WTC11 (cell line): ENCODE measurements around the gene ACBD6. TPM values are rescaled to one million over a fixed set of nuclear protein-coding genes. Genes with fewer than 3 reads are reported as not detected.

Source experiments
- FOXJ3 ChIP-seq: sonication (generic); formaldehyde crosslinking; IDR thresholded peaks from 2 replicates; pipeline ENCODE4 v1.9.0; 2021; ENCODE audit warnings: missing genetic modification reagents, mild to moderate bottlenecking, borderline replicate concordance
- FOXK1 ChIP-seq: sonication (generic); formaldehyde crosslinking; IDR thresholded peaks from 2 replicates; pipeline ENCODE4 v1.8.0; 2022; ENCODE audit warnings: mild to moderate bottlenecking, moderate library complexity, missing genetic modification reagents
- FOXP1 ChIP-seq: sonication (generic); formaldehyde crosslinking; IDR thresholded peaks from 2 replicates; pipeline ENCODE4 v1.8.0; 2022; ENCODE audit warnings: missing genetic modification reagents, mild to moderate bottlenecking, moderate library complexity, borderline replicate concordance
- HMGA2 ChIP-seq: fragments of 250-450 bp; sonication (Bioruptor Pico); IDR thresholded peaks from 2 replicates; pipeline ENCODE4 v1.4.0; 2021; ENCODE audit warnings: mild to moderate bottlenecking, moderate library complexity
- NFE2L1 ChIP-seq: sonication (generic); formaldehyde crosslinking; IDR thresholded peaks from 2 replicates; pipeline ENCODE4 v1.8.1; 2023; ENCODE audit warnings: missing genetic modification reagents
- NFYB ChIP-seq: sonication (generic); formaldehyde crosslinking; conservative IDR thresholded peaks from 2 replicates; pipeline ENCODE4 v1.8.0; 2022; ENCODE audit warnings: low read depth, missing genetic modification reagents
- RELA ChIP-seq: sonication (generic); formaldehyde crosslinking; IDR thresholded peaks from 2 replicates; pipeline ENCODE4 v1.8.1; 2022; ENCODE audit warnings: missing genetic modification reagents, mild to moderate bottlenecking, borderline replicate concordance
- SMAD4 ChIP-seq: sonication (generic); formaldehyde crosslinking; IDR thresholded peaks from 2 replicates; pipeline ENCODE4 v1.8.0; 2022; ENCODE audit warnings: mild to moderate bottlenecking, missing genetic modification reagents
- TEAD1 ChIP-seq: sonication (generic); formaldehyde crosslinking; IDR thresholded peaks from 2 replicates; pipeline ENCODE4 v1.8.0; 2022; ENCODE audit warnings: mild to moderate bottlenecking, missing genetic modification reagents
- ZBTB21 ChIP-seq: sonication (generic); formaldehyde crosslinking; IDR thresholded peaks from 2 replicates; pipeline ENCODE4 v1.8.1; 2023; ENCODE audit warnings: mild to moderate bottlenecking, missing genetic modification reagents, borderline replicate concordance
- ZNF138 ChIP-seq: sonication (generic); formaldehyde crosslinking; conservative IDR thresholded peaks from 2 replicates; pipeline ENCODE4 v1.8.1; 2022; ENCODE audit warnings: mild to moderate bottlenecking, moderate library complexity, missing genetic modification reagents
- ZNF263 ChIP-seq: sonication (generic); formaldehyde crosslinking; IDR thresholded peaks from 2 replicates; pipeline ENCODE4 v1.8.1; 2022; ENCODE audit warnings: low read depth, mild to moderate bottlenecking, moderate library complexity, missing genetic modification reagents
- ZNF317 ChIP-seq: sonication (generic); formaldehyde crosslinking; IDR thresholded peaks from 2 replicates; pipeline ENCODE4 v1.8.1; 2023; ENCODE audit warnings: low read depth, mild to moderate bottlenecking, moderate library complexity, missing genetic modification reagents, borderline replicate concordance
- total RNA-seq: library from RNA; stranded (reverse); gene quantifications from 3 replicates; pipeline ENCODE4 v1.2.3, GENCODE V29; 2021
- TF ChIP-seq, protein P1 (sequence below): sonication (generic); formaldehyde crosslinking; IDR thresholded peaks from 2 replicates; pipeline ENCODE4 v1.8.0; 2023; ENCODE audit warnings: mild to moderate bottlenecking, missing genetic modification reagents
- TF ChIP-seq, protein P2 (sequence below): sonication (generic); formaldehyde crosslinking; IDR thresholded peaks from 2 replicates; pipeline ENCODE4 v1.8.0; 2022; ENCODE audit warnings: mild to moderate bottlenecking, missing genetic modification reagents
- TF ChIP-seq, protein P3 (sequence below): sonication (generic); formaldehyde crosslinking; IDR thresholded peaks from 2 replicates; pipeline ENCODE4 v1.8.1; 2023; ENCODE audit warnings: mild to moderate bottlenecking, missing genetic modification reagents
- TF ChIP-seq, protein P4 (sequence below): sonication (generic); formaldehyde crosslinking; IDR thresholded peaks from 2 replicates; pipeline ENCODE4 v1.8.1; 2022; ENCODE audit warnings: missing genetic modification reagents, borderline replicate concordance
- TF ChIP-seq, protein P5 (sequence below): sonication (generic); formaldehyde crosslinking; IDR thresholded peaks from 2 replicates; pipeline ENCODE4 v1.8.1; 2023; ENCODE audit warnings: mild to moderate bottlenecking, moderate library complexity, missing genetic modification reagents
- TF ChIP-seq, protein P6 (sequence below): sonication (generic); formaldehyde crosslinking; IDR thresholded peaks from 2 replicates; pipeline ENCODE4 v1.8.0; 2022; ENCODE audit warnings: mild to moderate bottlenecking, missing genetic modification reagents
- TF ChIP-seq, protein P7 (sequence below): sonication (generic); formaldehyde crosslinking; IDR thresholded peaks from 2 replicates; pipeline ENCODE4 v1.8.0; 2023; ENCODE audit warnings: missing genetic modification reagents, mild to moderate bottlenecking, borderline replicate concordance
- TF ChIP-seq, protein P8 (sequence below): sonication (generic); formaldehyde crosslinking; conservative IDR thresholded peaks from 2 replicates; pipeline ENCODE4 v1.8.1; 2022; ENCODE audit warnings: mild to moderate bottlenecking, missing genetic modification reagents

ACBD6 gene
- total RNA-seq, 1 experiment from 2014 or later, result 53.5 TPM

DNA sequence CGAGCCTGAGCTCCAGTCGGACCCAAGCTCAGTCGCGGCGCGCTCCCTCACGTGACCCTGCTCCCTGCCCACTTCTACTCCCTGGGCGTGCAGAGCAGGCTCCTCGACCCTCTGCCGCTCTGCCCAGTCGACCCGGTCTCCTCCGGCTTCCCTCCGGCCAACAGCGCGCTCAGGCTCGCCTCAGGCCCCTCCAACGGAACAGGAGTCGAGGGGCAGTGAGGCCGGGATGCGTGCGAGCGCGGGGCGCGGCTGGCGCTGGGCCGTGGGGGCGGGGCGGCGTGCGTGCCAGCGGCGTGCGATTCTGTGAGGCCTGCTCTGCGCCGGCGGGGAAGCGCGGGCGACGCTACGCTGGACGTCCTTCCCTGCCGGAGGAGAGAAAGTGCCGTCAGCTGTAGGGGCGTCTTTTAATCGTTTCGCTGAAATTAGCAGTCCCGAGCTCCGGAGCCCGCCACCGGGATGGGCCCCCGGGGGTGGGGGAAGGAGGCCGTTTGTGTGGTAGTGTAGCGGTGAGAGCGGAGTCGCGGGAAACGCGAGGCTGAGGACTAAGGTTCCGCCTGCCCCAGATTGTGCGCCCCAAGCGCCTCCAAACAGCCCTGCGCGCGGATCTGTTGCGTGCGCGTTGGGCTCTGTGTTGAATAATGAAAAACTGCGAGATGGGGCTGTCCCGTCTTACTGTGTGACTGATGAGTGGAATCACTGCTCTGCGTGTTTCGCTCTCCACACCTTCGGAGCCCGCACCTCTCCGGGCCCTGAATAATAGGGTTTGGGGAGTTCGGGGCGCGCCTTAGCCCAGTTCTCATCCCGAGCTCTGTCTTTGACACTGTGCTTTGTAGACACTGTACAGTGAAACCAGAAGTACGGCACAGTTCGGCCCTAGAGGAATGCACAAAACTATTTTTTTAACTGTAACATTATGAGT lies at the start of gene ACBD6 (continued):
- TF ChIP-seq, protein P1, sequence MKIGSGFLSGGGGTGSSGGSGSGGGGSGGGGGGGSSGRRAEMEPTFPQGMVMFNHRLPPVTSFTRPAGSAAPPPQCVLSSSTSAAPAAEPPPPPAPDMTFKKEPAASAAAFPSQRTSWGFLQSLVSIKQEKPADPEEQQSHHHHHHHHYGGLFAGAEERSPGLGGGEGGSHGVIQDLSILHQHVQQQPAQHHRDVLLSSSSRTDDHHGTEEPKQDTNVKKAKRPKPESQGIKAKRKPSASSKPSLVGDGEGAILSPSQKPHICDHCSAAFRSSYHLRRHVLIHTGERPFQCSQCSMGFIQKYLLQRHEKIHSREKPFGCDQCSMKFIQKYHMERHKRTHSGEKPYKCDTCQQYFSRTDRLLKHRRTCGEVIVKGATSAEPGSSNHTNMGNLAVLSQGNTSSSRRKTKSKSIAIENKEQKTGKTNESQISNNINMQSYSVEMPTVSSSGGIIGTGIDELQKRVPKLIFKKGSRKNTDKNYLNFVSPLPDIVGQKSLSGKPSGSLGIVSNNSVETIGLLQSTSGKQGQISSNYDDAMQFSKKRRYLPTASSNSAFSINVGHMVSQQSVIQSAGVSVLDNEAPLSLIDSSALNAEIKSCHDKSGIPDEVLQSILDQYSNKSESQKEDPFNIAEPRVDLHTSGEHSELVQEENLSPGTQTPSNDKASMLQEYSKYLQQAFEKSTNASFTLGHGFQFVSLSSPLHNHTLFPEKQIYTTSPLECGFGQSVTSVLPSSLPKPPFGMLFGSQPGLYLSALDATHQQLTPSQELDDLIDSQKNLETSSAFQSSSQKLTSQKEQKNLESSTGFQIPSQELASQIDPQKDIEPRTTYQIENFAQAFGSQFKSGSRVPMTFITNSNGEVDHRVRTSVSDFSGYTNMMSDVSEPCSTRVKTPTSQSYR (CRISPR knock-in tag), result no peak; the same call in 1 of the 2 replicates
- TF ChIP-seq ZBTB21 (CRISPR knock-in tag) (0 out of 2 replicates have a peak, but pooled peaks have one; percentile 86), NFYB (peak; percentile 57), FOXP1 (CRISPR knock-in tag) (peak; percentile 99), FOXJ3 (CRISPR knock-in tag) (no peak), FOXK1 (peak; percentile 97), ZNF138 (CRISPR knock-in tag) (no peak; the same call in 1 of the 2 replicates), ZNF317 (CRISPR knock-in tag) (peak; percentile 23; the same call in 1 of the 2 replicates), HMGA2 (CRISPR knock-in tag) (no peak), TEAD1 (CRISPR knock-in tag) (peak; percentile 97), SMAD4 (CRISPR knock-in tag) (no peak), RELA (CRISPR knock-in tag) (peak; percentile 97), NFE2L1 (peak; percentile 95), ZNF263 (CRISPR knock-in tag) (peak; percentile 69)
- TF ChIP-seq, protein P2, sequence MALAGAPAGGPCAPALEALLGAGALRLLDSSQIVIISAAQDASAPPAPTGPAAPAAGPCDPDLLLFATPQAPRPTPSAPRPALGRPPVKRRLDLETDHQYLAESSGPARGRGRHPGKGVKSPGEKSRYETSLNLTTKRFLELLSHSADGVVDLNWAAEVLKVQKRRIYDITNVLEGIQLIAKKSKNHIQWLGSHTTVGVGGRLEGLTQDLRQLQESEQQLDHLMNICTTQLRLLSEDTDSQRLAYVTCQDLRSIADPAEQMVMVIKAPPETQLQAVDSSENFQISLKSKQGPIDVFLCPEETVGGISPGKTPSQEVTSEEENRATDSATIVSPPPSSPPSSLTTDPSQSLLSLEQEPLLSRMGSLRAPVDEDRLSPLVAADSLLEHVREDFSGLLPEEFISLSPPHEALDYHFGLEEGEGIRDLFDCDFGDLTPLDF (CRISPR knock-in tag), result no peak
- TF ChIP-seq, protein P3, sequence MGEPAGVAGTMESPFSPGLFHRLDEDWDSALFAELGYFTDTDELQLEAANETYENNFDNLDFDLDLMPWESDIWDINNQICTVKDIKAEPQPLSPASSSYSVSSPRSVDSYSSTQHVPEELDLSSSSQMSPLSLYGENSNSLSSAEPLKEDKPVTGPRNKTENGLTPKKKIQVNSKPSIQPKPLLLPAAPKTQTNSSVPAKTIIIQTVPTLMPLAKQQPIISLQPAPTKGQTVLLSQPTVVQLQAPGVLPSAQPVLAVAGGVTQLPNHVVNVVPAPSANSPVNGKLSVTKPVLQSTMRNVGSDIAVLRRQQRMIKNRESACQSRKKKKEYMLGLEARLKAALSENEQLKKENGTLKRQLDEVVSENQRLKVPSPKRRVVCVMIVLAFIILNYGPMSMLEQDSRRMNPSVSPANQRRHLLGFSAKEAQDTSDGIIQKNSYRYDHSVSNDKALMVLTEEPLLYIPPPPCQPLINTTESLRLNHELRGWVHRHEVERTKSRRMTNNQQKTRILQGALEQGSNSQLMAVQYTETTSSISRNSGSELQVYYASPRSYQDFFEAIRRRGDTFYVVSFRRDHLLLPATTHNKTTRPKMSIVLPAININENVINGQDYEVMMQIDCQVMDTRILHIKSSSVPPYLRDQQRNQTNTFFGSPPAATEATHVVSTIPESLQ (CRISPR knock-in tag), result no peak
- TF ChIP-seq, protein P4, sequence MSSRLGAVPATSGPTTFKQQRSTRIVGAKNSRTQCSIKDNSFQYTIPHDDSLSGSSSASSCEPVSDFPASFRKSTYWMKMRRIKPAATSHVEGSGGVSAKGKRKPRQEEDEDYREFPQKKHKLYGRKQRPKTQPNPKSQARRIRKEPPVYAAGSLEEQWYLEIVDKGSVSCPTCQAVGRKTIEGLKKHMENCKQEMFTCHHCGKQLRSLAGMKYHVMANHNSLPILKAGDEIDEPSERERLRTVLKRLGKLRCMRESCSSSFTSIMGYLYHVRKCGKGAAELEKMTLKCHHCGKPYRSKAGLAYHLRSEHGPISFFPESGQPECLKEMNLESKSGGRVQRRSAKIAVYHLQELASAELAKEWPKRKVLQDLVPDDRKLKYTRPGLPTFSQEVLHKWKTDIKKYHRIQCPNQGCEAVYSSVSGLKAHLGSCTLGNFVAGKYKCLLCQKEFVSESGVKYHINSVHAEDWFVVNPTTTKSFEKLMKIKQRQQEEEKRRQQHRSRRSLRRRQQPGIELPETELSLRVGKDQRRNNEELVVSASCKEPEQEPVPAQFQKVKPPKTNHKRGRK (CRISPR knock-in tag), result 0 out of 2 replicates have a peak, but pooled peaks have one; percentile 14
- TF ChIP-seq, protein P5, sequence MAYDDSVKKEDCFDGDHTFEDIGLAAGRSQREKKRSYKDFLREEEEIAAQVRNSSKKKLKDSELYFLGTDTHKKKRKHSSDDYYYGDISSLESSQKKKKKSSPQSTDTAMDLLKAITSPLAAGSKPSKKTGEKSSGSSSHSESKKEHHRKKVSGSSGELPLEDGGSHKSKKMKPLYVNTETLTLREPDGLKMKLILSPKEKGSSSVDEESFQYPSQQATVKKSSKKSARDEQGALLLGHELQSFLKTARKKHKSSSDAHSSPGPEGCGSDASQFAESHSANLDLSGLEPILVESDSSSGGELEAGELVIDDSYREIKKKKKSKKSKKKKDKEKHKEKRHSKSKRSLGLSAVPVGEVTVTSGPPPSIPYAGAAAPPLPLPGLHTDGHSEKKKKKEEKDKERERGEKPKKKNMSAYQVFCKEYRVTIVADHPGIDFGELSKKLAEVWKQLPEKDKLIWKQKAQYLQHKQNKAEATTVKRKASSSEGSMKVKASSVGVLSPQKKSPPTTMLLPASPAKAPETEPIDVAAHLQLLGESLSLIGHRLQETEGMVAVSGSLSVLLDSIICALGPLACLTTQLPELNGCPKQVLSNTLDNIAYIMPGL (CRISPR knock-in tag), result peak; percentile 100
- TF ChIP-seq, protein P6, sequence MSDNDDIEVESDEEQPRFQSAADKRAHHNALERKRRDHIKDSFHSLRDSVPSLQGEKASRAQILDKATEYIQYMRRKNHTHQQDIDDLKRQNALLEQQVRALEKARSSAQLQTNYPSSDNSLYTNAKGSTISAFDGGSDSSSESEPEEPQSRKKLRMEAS (CRISPR knock-in tag), result peak; percentile 90
- TF ChIP-seq, protein P7, sequence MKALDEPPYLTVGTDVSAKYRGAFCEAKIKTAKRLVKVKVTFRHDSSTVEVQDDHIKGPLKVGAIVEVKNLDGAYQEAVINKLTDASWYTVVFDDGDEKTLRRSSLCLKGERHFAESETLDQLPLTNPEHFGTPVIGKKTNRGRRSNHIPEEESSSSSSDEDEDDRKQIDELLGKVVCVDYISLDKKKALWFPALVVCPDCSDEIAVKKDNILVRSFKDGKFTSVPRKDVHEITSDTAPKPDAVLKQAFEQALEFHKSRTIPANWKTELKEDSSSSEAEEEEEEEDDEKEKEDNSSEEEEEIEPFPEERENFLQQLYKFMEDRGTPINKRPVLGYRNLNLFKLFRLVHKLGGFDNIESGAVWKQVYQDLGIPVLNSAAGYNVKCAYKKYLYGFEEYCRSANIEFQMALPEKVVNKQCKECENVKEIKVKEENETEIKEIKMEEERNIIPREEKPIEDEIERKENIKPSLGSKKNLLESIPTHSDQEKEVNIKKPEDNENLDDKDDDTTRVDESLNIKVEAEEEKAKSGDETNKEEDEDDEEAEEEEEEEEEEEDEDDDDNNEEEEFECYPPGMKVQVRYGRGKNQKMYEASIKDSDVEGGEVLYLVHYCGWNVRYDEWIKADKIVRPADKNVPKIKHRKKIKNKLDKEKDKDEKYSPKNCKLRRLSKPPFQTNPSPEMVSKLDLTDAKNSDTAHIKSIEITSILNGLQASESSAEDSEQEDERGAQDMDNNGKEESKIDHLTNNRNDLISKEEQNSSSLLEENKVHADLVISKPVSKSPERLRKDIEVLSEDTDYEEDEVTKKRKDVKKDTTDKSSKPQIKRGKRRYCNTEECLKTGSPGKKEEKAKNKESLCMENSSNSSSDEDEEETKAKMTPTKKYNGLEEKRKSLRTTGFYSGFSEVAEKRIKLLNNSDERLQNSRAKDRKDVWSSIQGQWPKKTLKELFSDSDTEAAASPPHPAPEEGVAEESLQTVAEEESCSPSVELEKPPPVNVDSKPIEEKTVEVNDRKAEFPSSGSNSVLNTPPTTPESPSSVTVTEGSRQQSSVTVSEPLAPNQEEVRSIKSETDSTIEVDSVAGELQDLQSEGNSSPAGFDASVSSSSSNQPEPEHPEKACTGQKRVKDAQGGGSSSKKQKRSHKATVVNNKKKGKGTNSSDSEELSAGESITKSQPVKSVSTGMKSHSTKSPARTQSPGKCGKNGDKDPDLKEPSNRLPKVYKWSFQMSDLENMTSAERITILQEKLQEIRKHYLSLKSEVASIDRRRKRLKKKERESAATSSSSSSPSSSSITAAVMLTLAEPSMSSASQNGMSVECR (CRISPR knock-in tag), result peak; percentile 83; the same call in 1 of the 2 replicates
- TF ChIP-seq, protein P8, sequence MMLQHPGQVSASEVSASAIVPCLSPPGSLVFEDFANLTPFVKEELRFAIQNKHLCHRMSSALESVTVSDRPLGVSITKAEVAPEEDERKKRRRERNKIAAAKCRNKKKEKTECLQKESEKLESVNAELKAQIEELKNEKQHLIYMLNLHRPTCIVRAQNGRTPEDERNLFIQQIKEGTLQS (CRISPR knock-in tag), result no peak
